ENCODE data around the gene SCMH1.
"Not testable (repeated sequence)": the region's sequence is repeated elsewhere in the genome, so short reads cannot be mapped to it uniquely, and the experiment has no call there.

Gene SCMH1

GRCh38 chr1:41152622-41153044 is 89.5 kb downstream of the SCMH1 start:
- no peak for DNase-seq (ENCODE audit: low spot score)

- no peak for DNase-seq (ENCODE audit: low spot score)
Measured at GRCh38 chr1:41151846-41152245, 90.3 kb downstream of the SCMH1 start.

- DNase-seq (ENCODE audit: low spot score) = no peak
Measured at GRCh38 chr1:41149570-41149969, 92.5 kb downstream of the SCMH1 start.

GRCh38 chr1:41144285-41144684 is 97.8 kb downstream of the SCMH1 start:
- DNase-seq (ENCODE audit: low spot score) = no peak

GRCh38 chr1:41138549-41138948 is 103.6 kb downstream of the SCMH1 start:
- no peak for DNase-seq (ENCODE audit: low spot score)

GRCh38 chr1:41135196-41135947 is 106.7 kb downstream of the SCMH1 start:
- no peak for DNase-seq (ENCODE audit: low spot score)

GRCh38 chr1:41134325-41134724 is 107.8 kb downstream of the SCMH1 start:
- DNase-seq (ENCODE audit: low spot score) = not testable (repeated sequence)

GRCh38 chr1:41122851-41123518 is 119.1 kb downstream of the SCMH1 start:
- no peak for DNase-seq (ENCODE audit: low spot score)

- no peak for DNase-seq (ENCODE audit: low spot score)
Measured at GRCh38 chr1:41122148-41122547, 120.0 kb downstream of the SCMH1 start.

GRCh38 chr1:41118645-41119044 is 123.5 kb downstream of the SCMH1 start:
- DNase-seq (ENCODE audit: low spot score) = no peak

GRCh38 chr1:41117241-41117640 is 124.9 kb downstream of the SCMH1 start:
- not testable (repeated sequence) for DNase-seq (ENCODE audit: low spot score)

GRCh38 chr1:41110736-41111135 is 131.4 kb downstream of the SCMH1 start:
- no peak for DNase-seq (ENCODE audit: low spot score)

- no peak for DNase-seq (ENCODE audit: low spot score)
Measured at GRCh38 chr1:41110286-41110685, 131.8 kb downstream of the SCMH1 start.

GRCh38 chr1:41109310-41110197 is 132.6 kb downstream of the SCMH1 start:
- DNase-seq (ENCODE audit: low spot score) = no peak

GRCh38 chr1:41108696-41109275 is 133.3 kb downstream of the SCMH1 start:
- no peak for DNase-seq (ENCODE audit: low spot score)

GRCh38 chr1:41103766-41104165 is 138.3 kb downstream of the SCMH1 start:
- DNase-seq (ENCODE audit: low spot score) = no peak

- no peak for DNase-seq (ENCODE audit: low spot score)
Measured at GRCh38 chr1:41102653-41103052, 139.5 kb downstream of the SCMH1 start.

GRCh38 chr1:41101950-41102607 is 140.0 kb downstream of the SCMH1 start:
- DNase-seq (ENCODE audit: low spot score) = no peak

GRCh38 chr1:41101076-41101475 is 141.0 kb downstream of the SCMH1 start:
- no peak for DNase-seq (ENCODE audit: low spot score)

GRCh38 chr1:41100170-41100569 is 141.9 kb downstream of the SCMH1 start:
- no peak for DNase-seq (ENCODE audit: low spot score)

GRCh38 chr1:41098730-41099460 is 143.2 kb downstream of the SCMH1 start:
- no peak for DNase-seq (ENCODE audit: low spot score)
